Smooth muscle cell (in vitro differentiated cells): ENCODE data around the gene NAA50. TPM values are rescaled to one million over a fixed set of nuclear protein-coding genes. Genes with fewer than 3 reads are reported as not detected.

Source experiments
- DNase-seq: peaks from one replicate; lab custom pipeline; 2025; ENCODE audit not compliant: unreplicated experiment; lab: John Stamatoyannopoulos, UW
- H2AFZ ChIP-seq: fragments of 200-600 bp; sonication (generic); 2 replicates; pipeline ENCODE4 v1.6.0; 2016; ENCODE audit warnings: antibody characterized with exemption, low read depth, mild to moderate bottlenecking
- H3F3A ChIP-seq: fragments of 200-600 bp; sonication (generic); 2 replicates; pipeline ENCODE4 v1.6.0; 2017; ENCODE audit warnings: antibody characterized with exemption, low read depth
- H3K27ac ChIP-seq: fragments of 200-600 bp; sonication (generic); 2 replicates; pipeline ENCODE4 v1.5.1; 2016; ENCODE audit warnings: low read depth, mild to moderate bottlenecking
- H3K27me3 ChIP-seq: fragments of 200-600 bp; sonication (generic); 2 replicates; pipeline ENCODE4 v1.6.1; 2016; ENCODE audit warnings: low read depth, mild to moderate bottlenecking
- H3K36me3 ChIP-seq: fragments of 200-600 bp; sonication (generic); 2 replicates; pipeline ENCODE4 v1.5.1; 2016; ENCODE audit warnings: low read depth
- H3K4me1 ChIP-seq: fragments of 200-600 bp; sonication (generic); 2 replicates; pipeline ENCODE4 v1.5.1; 2016; ENCODE audit warnings: low read depth
- H3K4me2 ChIP-seq: fragments of 200-600 bp; sonication (generic); 2 replicates; pipeline ENCODE4 v1.6.0; 2016; ENCODE audit warnings: mild to moderate bottlenecking
- H3K4me3 ChIP-seq: fragments of 200-600 bp; sonication (generic); 2 replicates; pipeline ENCODE4 v1.5.1; 2016; ENCODE audit warnings: mild to moderate bottlenecking
- H3K79me2 ChIP-seq: fragments of 200-600 bp; sonication (generic); 2 replicates; pipeline ENCODE4 v1.6.0; 2016; ENCODE audit warnings: low read depth, mild to moderate bottlenecking
- H3K9ac ChIP-seq: fragments of 200-600 bp; sonication (generic); 2 replicates; pipeline ENCODE4 v1.6.0; 2016; ENCODE audit warnings: low read depth
- H3K9me3 ChIP-seq: fragments of 200-600 bp; sonication (generic); replicated peaks from 2 replicates; pipeline ENCODE4 v1.5.1; 2016; ENCODE audit warnings: low read depth
- H4K20me1 ChIP-seq: fragments of 200-600 bp; sonication (generic); 2 replicates; pipeline ENCODE4 v1.6.0; 2016; ENCODE audit warnings: low read depth
- CTCF ChIP-seq: fragments of 200-600 bp; sonication (generic); IDR thresholded peaks from 2 replicates; pipeline ENCODE4 v1.5.1; 2017; ENCODE audit warnings: borderline replicate concordance, mild to moderate bottlenecking, antibody characterized with exemption; ENCODE audit not compliant: insufficient read depth, poor library complexity, severe bottlenecking
- WGBS: methylation state at CpG from one replicate; pipeline ENCODE4 v1.1.7; 2016; ENCODE audit warnings: low lambda C conversion rate; 5-methylcytosine and 5-hydroxymethylcytosine counted together
- polyA plus RNA-seq: library from polyadenylated mRNA; unstranded; fragments of >200 nt; fragmentation: Nextera tagmentation; extraction: Ambion mirVana; gene quantifications from 2 replicates; pipeline ENCODE4 v1.2.1, GENCODE V29; 2016
- total RNA-seq: library from RNA; depleted of rRNA; stranded (reverse); fragments of >200 nt; gene quantifications from 2 replicates; pipeline ENCODE4 v1.2.3, GENCODE V29; 2014

The NAA50 gene
- total and polyA plus RNA-seq, 2 experiments from 2014 or later, result 50.3 to 97.8 TPM

GRCh38 chr3:113707835-113708234 lies 38.2 kb downstream of the NAA50 start:
- no peak overlapping the region for H3K27ac ChIP-seq
- H2AFZ ChIP-seq, result no peak overlapping the region
- H3K9ac ChIP-seq, result no peak overlapping the region
- TF ChIP-seq CTCF, result no peak
- H3K79me2 ChIP-seq, result no peaks in the 10 kb centered on the region
- H4K20me1 ChIP-seq, result no peaks in the 10 kb centered on the region
- no peak overlapping the region for H3K4me2 ChIP-seq
- H3K9me3 ChIP-seq, result no peaks in the 10 kb centered on the region
- no peaks in the 10 kb centered on the region for H3F3A ChIP-seq
- WGBS, result 93% methylated on average over 4 of the region's 4 CpGs
- H3K27me3 ChIP-seq, result no peaks in the 10 kb centered on the region
- H3K36me3 ChIP-seq, result no peaks in the 10 kb centered on the region
- no peaks in the 10 kb centered on the region for H3K4me1 ChIP-seq
- no peak overlapping the region for H3K4me3 ChIP-seq
- no peak for DNase-seq

- H3K9me3 ChIP-seq, result no peaks in the 10 kb centered on the region
- no peaks in the 10 kb centered on the region for H3K27me3 ChIP-seq
- H3K79me2 ChIP-seq, result peaks cover 15% of the 10 kb centered on the region
- H3F3A ChIP-seq, result no peaks in the 10 kb centered on the region
- 30% methylated on average over 20 of the region's 24 CpGs for WGBS
- no peaks in the 10 kb centered on the region for H3K36me3 ChIP-seq
- H3K27ac ChIP-seq, result no peak overlapping the region
- H4K20me1 ChIP-seq, result no peaks in the 10 kb centered on the region
- no peak for TF ChIP-seq CTCF
- no peak for DNase-seq
- H3K4me1 ChIP-seq, result peaks cover 17% of the 10 kb centered on the region
- no peak overlapping the region for H3K9ac ChIP-seq
- H3K4me2 ChIP-seq, result peak overlapping the region; percentile 94
- peak overlapping the region; percentile 72 for H3K4me3 ChIP-seq
- H2AFZ ChIP-seq, result peak overlapping the region; percentile 85
Measured at GRCh38 chr3:113698956-113699355, 47.1 kb downstream of the NAA50 start.

- Histone ChIP-seq H3K4me1 (peaks cover 17% of the 10 kb centered on the region), H4K20me1 (no peaks in the 10 kb centered on the region), H3K4me3 (peak overlapping the region; percentile 72), H3K9ac (no peak overlapping the region), H3F3A (no peaks in the 10 kb centered on the region), H3K27me3 (no peaks in the 10 kb centered on the region), H3K79me2 (peaks cover 22% of the 10 kb centered on the region), H3K4me2 (peak overlapping the region; percentile 94), H3K9me3 (no peaks in the 10 kb centered on the region), H2AFZ (peak overlapping the region; percentile 85), H3K36me3 (no peaks in the 10 kb centered on the region), H3K27ac (peak overlapping the region; percentile 61)
- DNase-seq, result no peak
- no peak for TF ChIP-seq CTCF
- WGBS, result 92% methylated on average over 6 of the region's 6 CpGs
Measured at GRCh38 chr3:113698213-113698742, 47.8 kb downstream of the NAA50 start.

- 37% methylated on average over 10 of the region's 10 CpGs for WGBS
Measured at GRCh38 chr3:113697500-113698090, 48.5 kb downstream of the NAA50 start.

More at GRCh38 chr3:113697500-113698090, 48.5 kb downstream of the NAA50 start:
- Histone ChIP-seq H3K4me1 (peaks cover 17% of the 10 kb centered on the region), H3K4me3 (peak overlapping the region; percentile 72), H3K79me2 (peaks cover 28% of the 10 kb centered on the region), H4K20me1 (no peaks in the 10 kb centered on the region), H3K9me3 (no peaks in the 10 kb centered on the region), H3F3A (no peaks in the 10 kb centered on the region), H3K27me3 (no peaks in the 10 kb centered on the region), H3K9ac (peak overlapping the region; percentile 81), H2AFZ (peak overlapping the region; percentile 94), H3K4me2 (peak overlapping the region; percentile 94), H3K36me3 (no peaks in the 10 kb centered on the region), H3K27ac (peak overlapping the region; percentile 61)
- no peak for TF ChIP-seq CTCF
- no peak for DNase-seq
